GM23338 (cell line): Measurements from ENCODE around the gene CSF1R. TPM values are rescaled to one million over a fixed set of nuclear protein-coding genes. Genes with fewer than 3 reads are reported as not detected.

Experiments
- ATAC-seq: fragments of 200-7000 bp; cut with Tn5 transposase; 3 replicates; pipeline ENCODE4 v1.9.1; 2020
- DNase-seq: peaks from one replicate; pipeline ENCODE4 v3.0.0-alpha.2; 2015; ENCODE audit warnings: low spot score
- H2AFZ ChIP-seq: fragments of 200-600 bp; sonication (generic); 2 replicates; pipeline ENCODE4 v1.8.0; 2016; ENCODE audit warnings: antibody characterized with exemption, mild to moderate bottlenecking, moderate library complexity
- H3F3A ChIP-seq: fragments of 200-600 bp; sonication (generic); replicated peaks from 2 replicates; pipeline ENCODE4 v1.8.0; 2017; ENCODE audit warnings: antibody characterized with exemption, mixed run types, low read depth
- H3K27ac ChIP-seq: fragments of 200-600 bp; sonication (generic); 2 replicates; pipeline ENCODE4 v1.6.1; 2016; ENCODE audit warnings: low read depth
- H3K27me3 ChIP-seq: fragments of 200-600 bp; sonication (generic); 2 replicates; pipeline ENCODE4 v1.8.0; 2016; ENCODE audit warnings: mild to moderate bottlenecking, mixed run types, moderate library complexity; ENCODE audit not compliant: insufficient read depth
- H3K36me3 ChIP-seq: fragments of 200-600 bp; sonication (generic); 2 replicates; pipeline ENCODE4 v1.8.0; 2016; ENCODE audit warnings: mild to moderate bottlenecking; ENCODE audit not compliant: insufficient read depth
- H3K4me1 ChIP-seq: fragments of 200-600 bp; sonication (generic); 2 replicates; pipeline ENCODE4 v1.8.0; 2016; ENCODE audit warnings: mild to moderate bottlenecking, moderate library complexity; ENCODE audit not compliant: insufficient read depth
- H3K4me2 ChIP-seq: fragments of 200-600 bp; sonication (generic); 2 replicates; pipeline ENCODE4 v1.7.1; 2017; ENCODE audit warnings: mixed run types
- H3K4me3 ChIP-seq: fragments of 200-600 bp; sonication (generic); 2 replicates; pipeline ENCODE4 v1.6.1; 2016; ENCODE audit warnings: mixed run types
- H3K79me2 ChIP-seq: fragments of 200-600 bp; sonication (generic); replicated peaks from 2 replicates; pipeline ENCODE4 v1.8.0; 2017; ENCODE audit warnings: mild to moderate bottlenecking; ENCODE audit not compliant: insufficient read depth
- H3K9me2 ChIP-seq: fragments of 200-600 bp; sonication (generic); 2 replicates; pipeline ENCODE4 v1.8.0; 2017; ENCODE audit not compliant: insufficient read depth
- H4K20me1 ChIP-seq: fragments of 200-600 bp; sonication (generic); replicated peaks from 2 replicates; pipeline ENCODE4 v1.8.0; 2017; ENCODE audit warnings: mild to moderate bottlenecking; ENCODE audit not compliant: insufficient read depth
- H3K27ac Mint-ChIP-seq: 2 replicates; pipeline ENCODE4 v1.8.0; 2020; ENCODE audit warnings: inconsistent platforms, mild to moderate bottlenecking, moderate library complexity, mixed read lengths
- H3K27me3 Mint-ChIP-seq: 3 replicates; pipeline ENCODE4 v1.8.0; 2022; ENCODE audit warnings: low read depth, mild to moderate bottlenecking, moderate library complexity, mixed read lengths, inconsistent platforms; ENCODE audit not compliant: insufficient read depth, poor library complexity
- H3K36me3 Mint-ChIP-seq: 3 replicates; pipeline ENCODE4 v1.8.0; 2021; ENCODE audit warnings: low read depth, mild to moderate bottlenecking, inconsistent platforms, moderate library complexity, mixed read lengths
- H3K4me1 Mint-ChIP-seq: 3 replicates; pipeline ENCODE4 v1.8.0; 2020; ENCODE audit warnings: mild to moderate bottlenecking, inconsistent platforms, mixed read lengths
- H3K4me3 Mint-ChIP-seq: 3 replicates; pipeline ENCODE4 v1.8.0; 2021; ENCODE audit warnings: moderate library complexity, mild to moderate bottlenecking, inconsistent platforms, mixed read lengths
- H3K9me3 Mint-ChIP-seq: 3 replicates; pipeline ENCODE4 v1.8.0; 2020; ENCODE audit warnings: moderate library complexity, mild to moderate bottlenecking, inconsistent platforms, mixed read lengths
- CTCF ChIP-seq, 2 experiments: fragments of 200-600 bp in 1 of 2; sonication (generic) in 1 of 2; conservative IDR thresholded peaks; 2 replicates each; pipeline versions ENCODE4 v1.5.1 to v1.6.1; 2016 to 2017; ENCODE audit warnings: antibody characterized with exemption in 2 of 2, low read depth in 2 of 2, mild to moderate bottlenecking in 2 of 2, moderate library complexity in 1 of 2
- EZH2 ChIP-seq: fragments of 200-600 bp; sonication (generic); IDR thresholded peaks from one replicate; pipeline ENCODE4 v1.8.0; 2017; ENCODE audit warnings: antibody characterized with exemption, mild to moderate bottlenecking, low read depth; ENCODE audit not compliant: unreplicated experiment
- EZH2phosphoT487 ChIP-seq: fragments of 200-600 bp; sonication (generic); IDR thresholded peaks from one replicate; pipeline ENCODE4 v1.8.1; 2018; ENCODE audit warnings: antibody characterized with exemption; ENCODE audit not compliant: unreplicated experiment
- POLR2AphosphoS5 ChIP-seq: IDR thresholded peaks from 2 replicates; pipeline ENCODE4 v1.6.1; 2016; ENCODE audit warnings: antibody characterized with exemption, low read depth
- STAT1 ChIP-seq: IDR thresholded peaks from one replicate; pipeline ENCODE4 v1.6.1; 2016; ENCODE audit warnings: antibody characterized with exemption; ENCODE audit not compliant: unreplicated experiment
- ZNF114 ChIP-seq: fragments of 250-450 bp; sonication (Bioruptor Pico); IDR thresholded peaks from 2 replicates; pipeline ENCODE4 v1.5.0; 2020; ENCODE audit warnings: mild to moderate bottlenecking, moderate library complexity
- ZNF331 ChIP-seq: fragments of 250-450 bp; sonication (Bioruptor Pico); IDR thresholded peaks from 2 replicates; pipeline ENCODE4 v1.5.0; 2020; ENCODE audit warnings: low read depth, mild to moderate bottlenecking, moderate library complexity
- polyA plus RNA-seq: library from polyadenylated mRNA; unstranded; fragments of >200 nt; fragmentation: Nextera tagmentation; extraction: Ambion mirVana; gene quantifications from 2 replicates; pipeline ENCODE4 v1.2.1, GENCODE V29; 2016
- total RNA-seq: library from RNA; depleted of rRNA; stranded (reverse); fragments of >200 nt; shearing (Covaris generic); gene quantifications from 2 replicates; pipeline ENCODE4 v1.2.3, GENCODE V29; 2014
- TF ChIP-seq, protein P1 (sequence below): IDR thresholded peaks from one replicate; pipeline ENCODE4 v1.6.1; 2018; ENCODE audit warnings: antibody characterized with exemption; ENCODE audit not compliant: unreplicated experiment
- TF ChIP-seq, protein P2 (sequence below): IDR thresholded peaks from 2 replicates; pipeline ENCODE4 v1.6.1; 2016; ENCODE audit warnings: antibody characterized with exemption

CSF1R gene
- total and polyA plus RNA-seq, 2 experiments from 2014 or later = 0.21 TPM; not detected in 1

GRCh38 chr5:150132740-150133139 lies 46.4 kb upstream of the CSF1R start (continued):
- TF ChIP-seq EZH2 (no peak), CTCF (conservative IDR thresholded peaks at IDR 0.05; ENCODE audit: low read depth in 2 of 2) (no peak), POLR2AphosphoS5 (no peak)
- TF ChIP-seq, protein P1, sequence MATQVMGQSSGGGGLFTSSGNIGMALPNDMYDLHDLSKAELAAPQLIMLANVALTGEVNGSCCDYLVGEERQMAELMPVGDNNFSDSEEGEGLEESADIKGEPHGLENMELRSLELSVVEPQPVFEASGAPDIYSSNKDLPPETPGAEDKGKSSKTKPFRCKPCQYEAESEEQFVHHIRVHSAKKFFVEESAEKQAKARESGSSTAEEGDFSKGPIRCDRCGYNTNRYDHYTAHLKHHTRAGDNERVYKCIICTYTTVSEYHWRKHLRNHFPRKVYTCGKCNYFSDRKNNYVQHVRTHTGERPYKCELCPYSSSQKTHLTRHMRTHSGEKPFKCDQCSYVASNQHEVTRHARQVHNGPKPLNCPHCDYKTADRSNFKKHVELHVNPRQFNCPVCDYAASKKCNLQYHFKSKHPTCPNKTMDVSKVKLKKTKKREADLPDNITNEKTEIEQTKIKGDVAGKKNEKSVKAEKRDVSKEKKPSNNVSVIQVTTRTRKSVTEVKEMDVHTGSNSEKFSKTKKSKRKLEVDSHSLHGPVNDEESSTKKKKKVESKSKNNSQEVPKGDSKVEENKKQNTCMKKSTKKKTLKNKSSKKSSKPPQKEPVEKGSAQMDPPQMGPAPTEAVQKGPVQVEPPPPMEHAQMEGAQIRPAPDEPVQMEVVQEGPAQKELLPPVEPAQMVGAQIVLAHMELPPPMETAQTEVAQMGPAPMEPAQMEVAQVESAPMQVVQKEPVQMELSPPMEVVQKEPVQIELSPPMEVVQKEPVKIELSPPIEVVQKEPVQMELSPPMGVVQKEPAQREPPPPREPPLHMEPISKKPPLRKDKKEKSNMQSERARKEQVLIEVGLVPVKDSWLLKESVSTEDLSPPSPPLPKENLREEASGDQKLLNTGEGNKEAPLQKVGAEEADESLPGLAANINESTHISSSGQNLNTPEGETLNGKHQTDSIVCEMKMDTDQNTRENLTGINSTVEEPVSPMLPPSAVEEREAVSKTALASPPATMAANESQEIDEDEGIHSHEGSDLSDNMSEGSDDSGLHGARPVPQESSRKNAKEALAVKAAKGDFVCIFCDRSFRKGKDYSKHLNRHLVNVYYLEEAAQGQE = no peak

DNA sequence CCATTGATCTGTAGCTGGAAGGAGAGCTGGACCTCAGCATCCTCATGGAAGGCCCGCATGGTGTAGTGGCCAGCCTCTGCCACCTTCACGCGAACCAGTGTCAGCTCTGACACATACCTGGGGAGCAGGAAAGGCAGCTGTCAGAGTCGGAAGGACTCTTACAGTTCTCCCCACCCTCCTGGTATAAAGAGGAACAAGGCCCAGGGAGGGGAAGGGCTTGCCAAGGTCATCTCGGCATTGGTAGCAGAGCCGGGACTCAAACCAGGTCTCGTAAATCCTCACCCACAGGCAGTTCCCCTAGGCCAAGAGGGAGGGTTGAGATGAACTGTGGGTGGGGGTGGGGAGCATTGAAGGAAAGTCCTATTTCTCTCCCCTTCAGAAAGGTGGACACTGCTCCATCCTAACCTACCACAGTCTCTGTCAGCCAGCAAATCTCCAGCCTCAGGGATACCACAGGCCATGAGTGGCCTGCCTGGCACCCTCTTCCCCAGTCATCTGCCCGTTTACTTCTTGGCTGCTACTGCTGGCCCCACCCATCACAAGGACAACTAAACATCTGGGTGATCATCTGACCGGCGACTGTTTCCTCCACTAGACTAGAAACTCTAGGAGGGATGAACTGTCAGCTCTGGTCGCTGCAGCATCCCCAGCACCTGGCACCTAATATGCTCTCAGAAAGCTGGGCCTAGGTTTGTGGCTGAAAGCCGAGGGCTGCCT lies 45.8 kb upstream of the CSF1R start:
- no peak for ATAC-seq
- Mint-ChIP-seq H3K4me3 (no peak overlapping the region), H3K4me1 (peaks cover 30% of the 10 kb centered on the region), H3K36me3 (no peaks in the 10 kb centered on the region; the same call in 2 of the 3 replicates), H3K27ac (no peak overlapping the region), H3K9me3 (no peaks in the 10 kb centered on the region), H3K27me3 (peaks cover 23% of the 10 kb centered on the region)
- Histone ChIP-seq H3K4me3 (no peak overlapping the region), H3K36me3 (no peaks in the 10 kb centered on the region), H3K27ac (no peak overlapping the region), H3K27me3 (no peaks in the 10 kb centered on the region), H2AFZ (no peak overlapping the region), H3K4me1 (peaks cover 16% of the 10 kb centered on the region), H3K4me2 (no peak overlapping the region), H4K20me1 (no peaks in the 10 kb centered on the region), H3K79me2 (no peaks in the 10 kb centered on the region), H3K9me2 (no peaks in the 10 kb centered on the region), H3F3A (no peaks in the 10 kb centered on the region)
- no peak for DNase-seq
- TF ChIP-seq STAT1 (no peak), CTCF (conservative IDR thresholded peaks at IDR 0.05; ENCODE audit: low read depth in 2 of 2) (no peak), EZH2phosphoT487 (no peak), POLR2AphosphoS5 (no peak), ZNF331 (no peak), ZNF114 (CRISPR knock-in tag) (no peak)
- TF ChIP-seq, protein P2, sequence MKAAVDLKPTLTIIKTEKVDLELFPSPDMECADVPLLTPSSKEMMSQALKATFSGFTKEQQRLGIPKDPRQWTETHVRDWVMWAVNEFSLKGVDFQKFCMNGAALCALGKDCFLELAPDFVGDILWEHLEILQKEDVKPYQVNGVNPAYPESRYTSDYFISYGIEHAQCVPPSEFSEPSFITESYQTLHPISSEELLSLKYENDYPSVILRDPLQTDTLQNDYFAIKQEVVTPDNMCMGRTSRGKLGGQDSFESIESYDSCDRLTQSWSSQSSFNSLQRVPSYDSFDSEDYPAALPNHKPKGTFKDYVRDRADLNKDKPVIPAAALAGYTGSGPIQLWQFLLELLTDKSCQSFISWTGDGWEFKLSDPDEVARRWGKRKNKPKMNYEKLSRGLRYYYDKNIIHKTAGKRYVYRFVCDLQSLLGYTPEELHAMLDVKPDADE = no peak
